CD14-positive monocyte (primary cell): ENCODE data around the gene CELF4. TPM values are rescaled to one million over a fixed set of nuclear protein-coding genes. Genes with fewer than 3 reads are reported as not detected.

Source experiments
- DNase-seq, 3 donors: peaks; one replicate each; pipeline ENCODE4 v3.0.0-alpha.2; 2011 to 2022
- H2AFZ ChIP-seq: 2 replicates; pipeline ENCODE4 v1.6.0; 2012; ENCODE audit warnings: mild to moderate bottlenecking, low read depth, low read length, inconsistent platforms; ENCODE audit not compliant: insufficient read depth, poor library complexity, severe bottlenecking
- H3K27ac ChIP-seq, 2 donors: 1 replicate in 1 of 2; 2 replicates in 1 of 2; pipeline ENCODE4 v1.5.1; 2012 to 2013; ENCODE audit warnings: low read length in 2 of 2, control low read depth in 1 of 2, inconsistent platforms in 1 of 2, low read depth in 1 of 2, mild to moderate bottlenecking in 1 of 2
- H3K27me3 ChIP-seq, 2 donors: one replicate each; pipeline versions ENCODE4 v1.6.0 to v1.6.1; 2011 to 2013; ENCODE audit warnings: low read length in 2 of 2; ENCODE audit not compliant: control insufficient read depth in 2 of 2, insufficient read depth in 2 of 2
- H3K36me3 ChIP-seq, 2 donors: replicated peaks in 1 of 2; 1 replicate in 1 of 2; 2 replicates in 1 of 2; pipeline versions ENCODE4 v1.5.1 to v1.6.1; 2012 to 2013; ENCODE audit warnings: low read length in 2 of 2, control low read depth in 1 of 2, inconsistent platforms in 1 of 2, mild to moderate bottlenecking in 1 of 2; ENCODE audit not compliant: insufficient read depth in 2 of 2, control insufficient read depth in 1 of 2
- H3K4me1 ChIP-seq, 2 donors: 1 replicate in 1 of 2; 2 replicates in 1 of 2; pipeline versions ENCODE4 v1.5.1 to v1.6.1; 2012 to 2013; ENCODE audit warnings: low read length in 2 of 2, control low read depth in 1 of 2, inconsistent platforms in 1 of 2, mild to moderate bottlenecking in 1 of 2, moderate library complexity in 1 of 2; ENCODE audit not compliant: insufficient read depth in 2 of 2, control insufficient read depth in 1 of 2
- H3K4me2 ChIP-seq: replicated peaks from 2 replicates; pipeline ENCODE3; 2012; ENCODE audit warnings: low read length, moderate library complexity, mild to moderate bottlenecking; ENCODE audit not compliant: poor library complexity, severe bottlenecking; ENCODE audit errors: extremely low read depth
- H3K4me3 ChIP-seq, 3 experiments: fragments of 200-600 bp in 1 of 3; sonication (generic) in 1 of 3; replicated peaks in 1 of 3; 1 replicate in 2 of 3; 2 replicates in 1 of 3; pipeline ENCODE4 v1.5.1; 2011 to 2013; ENCODE audit warnings: low read length in 3 of 3, mild to moderate bottlenecking in 3 of 3, control low read depth in 2 of 3, low read depth in 2 of 3, inconsistent platforms in 1 of 3, moderate library complexity in 1 of 3
- H3K79me2 ChIP-seq: 2 replicates; pipeline ENCODE4 v1.6.0; 2012; ENCODE audit warnings: mild to moderate bottlenecking, control low read depth, inconsistent platforms, low read length, moderate library complexity; ENCODE audit not compliant: insufficient read depth
- H3K9ac ChIP-seq: 2 replicates; pipeline ENCODE4 v1.6.0; 2017; ENCODE audit warnings: low read length, mild to moderate bottlenecking; ENCODE audit not compliant: insufficient read depth, poor library complexity, severe bottlenecking
- H3K9me3 ChIP-seq, 2 donors: replicated peaks in 1 of 2; 1 replicate in 1 of 2; 2 replicates in 1 of 2; pipeline versions ENCODE4 v1.5.1 to v1.6.1; 2012 to 2013; ENCODE audit warnings: low read length in 2 of 2, control low read depth in 1 of 2; ENCODE audit not compliant: control insufficient read depth in 1 of 2, insufficient read depth in 1 of 2
- H4K20me1 ChIP-seq: 2 replicates; pipeline ENCODE4 v1.6.0; 2012; ENCODE audit warnings: mild to moderate bottlenecking, low read length, control low read depth, moderate library complexity; ENCODE audit not compliant: insufficient read depth
- H3K27ac Mint-ChIP-seq, 7 donors: one replicate each; pipeline ENCODE4 v1.8.0; 2020; ENCODE audit warnings: mild to moderate bottlenecking in 7 of 7, mixed read lengths in 7 of 7, moderate library complexity in 6 of 7, inconsistent platforms in 2 of 7
- H3K27me3 Mint-ChIP-seq, 3 donors: one replicate each; pipeline ENCODE4 v1.8.0; 2021 to 2022; ENCODE audit warnings: low read depth in 3 of 3, mild to moderate bottlenecking in 3 of 3, mixed read lengths in 3 of 3, moderate library complexity in 3 of 3, inconsistent platforms in 1 of 3
- H3K36me3 Mint-ChIP-seq, 2 donors: one replicate each; pipeline ENCODE4 v1.8.0; 2020; ENCODE audit warnings: mixed read lengths in 2 of 2, inconsistent platforms in 1 of 2, mild to moderate bottlenecking in 1 of 2
- H3K4me1 Mint-ChIP-seq: one replicate; pipeline ENCODE4 v1.8.0; 2020; ENCODE audit warnings: mild to moderate bottlenecking, mixed read lengths
- H3K4me3 Mint-ChIP-seq, 2 donors: one replicate each; pipeline ENCODE4 v1.8.0; 2020; ENCODE audit warnings: mild to moderate bottlenecking in 2 of 2, mixed read lengths in 2 of 2, moderate library complexity in 1 of 2
- H3K9me3 Mint-ChIP-seq, 7 donors: one replicate each; pipeline ENCODE4 v1.8.0; 2020 to 2022; ENCODE audit warnings: mixed read lengths in 7 of 7, mild to moderate bottlenecking in 6 of 7, moderate library complexity in 6 of 7, inconsistent platforms in 2 of 7
- CTCF ChIP-seq: fragments of 200-600 bp; IDR thresholded peaks from one replicate; pipeline ENCODE4 v1.8.0; 2022; ENCODE audit warnings: antibody characterized with exemption, mild to moderate bottlenecking
- WGBS: methylation state at CpG from one replicate; pipeline ENCODE4 v1.1.5; 2013; ENCODE audit warnings: missing lambda C conversion rate; ENCODE audit not compliant: insufficient coverage; 5-methylcytosine and 5-hydroxymethylcytosine counted together
- intact Hi-C, 2 donors: fragments of 100-400 bp; cut with micrococcal nuclease; formaldehyde crosslinking; loops; one replicate each; pipeline versions ENCODE4 v1.15.0 to v1.15.1; 2023
- polyA plus RNA-seq, 3 donors: library from polyadenylated mRNA; depleted of rRNA in 1 of 3; unstranded in 2 of 3; stranded (reverse) in 1 of 3; fragments of 300-500 nt in 2 of 3; fragments of >200 nt in 1 of 3; fragmentation: Illumina TruSeq in 2 of 3; gene quantifications; 1 replicate in 2 of 3; 2 replicates in 1 of 3; pipeline ENCODE4 v1.2.3, GENCODE V29; 2012 to 2021

The CELF4 gene
- polyA plus RNA-seq, 3 donors, result not detected

- peaks cover 0 to 1% (median 0%) of the 10 kb centered on the region in 7 donors for H3K9me3 Mint-ChIP-seq
- H4K20me1 ChIP-seq, result no peaks in the 10 kb centered on the region
- no CpG with 5 or more reads among the region's 1 CpG for WGBS
- H2AFZ ChIP-seq, result no peak overlapping the region
- no peaks in the 10 kb centered on the region for H3K36me3 Mint-ChIP-seq
- no peak overlapping the region for H3K4me2 ChIP-seq
- DNase-seq, result no peak
- no peak overlapping the region for H3K4me3 ChIP-seq
- no peak for TF ChIP-seq CTCF
- no peaks in the 10 kb centered on the region for H3K4me1 ChIP-seq
- H3K9me3 ChIP-seq, result no peaks in the 10 kb centered on the region
- H3K79me2 ChIP-seq, result no peaks in the 10 kb centered on the region
- no peaks in the 10 kb centered on the region for H3K4me1 Mint-ChIP-seq
- no peak overlapping the region for H3K4me3 Mint-ChIP-seq
- H3K27ac ChIP-seq, result no peak overlapping the region
- H3K27ac Mint-ChIP-seq, result no peak overlapping the region
- H3K9ac ChIP-seq, result no peak overlapping the region
- no peaks in the 10 kb centered on the region for H3K36me3 ChIP-seq
- H3K27me3 ChIP-seq, result no peaks in the 10 kb centered on the region
- intact Hi-C loops, result no loop called here
- H3K27me3 Mint-ChIP-seq, result peaks cover 2 to 15% (median 8%) of the 10 kb centered on the region in 3 donors
Measured at GRCh38 chr18:37497853-37498518, 67.6 kb downstream of the CELF4 start.

GRCh38 chr18:37496568-37496967, 69.0 kb downstream of the CELF4 start:
- Histone ChIP-seq H3K4me3 (no peak overlapping the region), H2AFZ (no peak overlapping the region), H3K36me3 (no peaks in the 10 kb centered on the region), H3K9me3 (no peaks in the 10 kb centered on the region), H3K79me2 (no peaks in the 10 kb centered on the region), H4K20me1 (no peaks in the 10 kb centered on the region), H3K27ac (no peak overlapping the region), H3K27me3 (no peaks in the 10 kb centered on the region), H3K9ac (no peak overlapping the region), H3K4me2 (no peak overlapping the region), H3K4me1 (no peaks in the 10 kb centered on the region)
- 96% methylated on average over 3 of the region's 6 CpGs for WGBS
- no peak for DNase-seq
- intact Hi-C loops, result no loop called here
- Mint-ChIP-seq H3K9me3 (no peaks in the 10 kb centered on the region), H3K27ac (no peak overlapping the region), H3K4me1 (no peaks in the 10 kb centered on the region), H3K36me3 (no peaks in the 10 kb centered on the region), H3K27me3 (peaks cover 5 to 14% (median 9%) of the 10 kb centered on the region in 3 donors), H3K4me3 (no peak overlapping the region)
- no peak for TF ChIP-seq CTCF
